NB4 (cell line): ENCODE measurements around the gene MYEOV.

Source experiments
- MYC ChIP-seq: IDR thresholded peaks from 2 replicates; pipeline ENCODE4 v1.6.1; 2011; ENCODE audit warnings: low read depth, low read length
- TF ChIP-seq, protein P1 (sequence below): IDR thresholded peaks from one replicate; pipeline ENCODE4 v1.5.1; 2012; ENCODE audit warnings: low read depth, low read length

GRCh38 chr11:69277074-69277809 is 16.7 kb upstream of the MYEOV start:
- no peak for TF ChIP-seq MYC
- TF ChIP-seq, protein P1, sequence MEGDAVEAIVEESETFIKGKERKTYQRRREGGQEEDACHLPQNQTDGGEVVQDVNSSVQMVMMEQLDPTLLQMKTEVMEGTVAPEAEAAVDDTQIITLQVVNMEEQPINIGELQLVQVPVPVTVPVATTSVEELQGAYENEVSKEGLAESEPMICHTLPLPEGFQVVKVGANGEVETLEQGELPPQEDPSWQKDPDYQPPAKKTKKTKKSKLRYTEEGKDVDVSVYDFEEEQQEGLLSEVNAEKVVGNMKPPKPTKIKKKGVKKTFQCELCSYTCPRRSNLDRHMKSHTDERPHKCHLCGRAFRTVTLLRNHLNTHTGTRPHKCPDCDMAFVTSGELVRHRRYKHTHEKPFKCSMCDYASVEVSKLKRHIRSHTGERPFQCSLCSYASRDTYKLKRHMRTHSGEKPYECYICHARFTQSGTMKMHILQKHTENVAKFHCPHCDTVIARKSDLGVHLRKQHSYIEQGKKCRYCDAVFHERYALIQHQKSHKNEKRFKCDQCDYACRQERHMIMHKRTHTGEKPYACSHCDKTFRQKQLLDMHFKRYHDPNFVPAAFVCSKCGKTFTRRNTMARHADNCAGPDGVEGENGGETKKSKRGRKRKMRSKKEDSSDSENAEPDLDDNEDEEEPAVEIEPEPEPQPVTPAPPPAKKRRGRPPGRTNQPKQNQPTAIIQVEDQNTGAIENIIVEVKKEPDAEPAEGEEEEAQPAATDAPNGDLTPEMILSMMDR, result no peak
